T-helper 2 cell (primary cell): ENCODE measurements around the gene CNTN4.

Experiments
- DNase-seq, 5 experiments: peaks; one replicate each; pipeline versions ENCODE4 v3.0.0 to v3.0.0-alpha.2; 2012 to 2022

The CNTN4 gene

GRCh38 chr3:2153053-2153452 lies 54.4 kb downstream of the CNTN4 start:
- DNase-seq = no peak

GRCh38 chr3:2153547-2153946 lies 54.9 kb downstream of the CNTN4 start:
- DNase-seq = no peak

GRCh38 chr3:2154621-2155020 lies 56.0 kb downstream of the CNTN4 start:
- DNase-seq = no peak

- peak in 1 of 5 experiments; percentile 19 for DNase-seq
Measured at GRCh38 chr3:2156244-2156847, 57.7 kb downstream of the CNTN4 start.

- DNase-seq = no peak
Measured at GRCh38 chr3:2158828-2159227, 60.2 kb downstream of the CNTN4 start.

- no peak for DNase-seq
Measured at GRCh38 chr3:2166552-2166951, 67.9 kb downstream of the CNTN4 start.

GRCh38 chr3:2172561-2173171 lies 74.0 kb downstream of the CNTN4 start:
- no peak for DNase-seq

GRCh38 chr3:2180634-2181033 lies 82.0 kb downstream of the CNTN4 start:
- DNase-seq = no peak

- DNase-seq = no peak
Measured at GRCh38 chr3:2198776-2199279, 100.2 kb downstream of the CNTN4 start.

- no peak for DNase-seq
Measured at GRCh38 chr3:2204054-2204453, 105.4 kb downstream of the CNTN4 start.

GRCh38 chr3:2205692-2206091 lies 107.0 kb downstream of the CNTN4 start:
- DNase-seq = no peak

- DNase-seq = no peak
Measured at GRCh38 chr3:2206536-2206935, 107.9 kb downstream of the CNTN4 start.

- no peak for DNase-seq
Measured at GRCh38 chr3:2211568-2211967, 112.9 kb downstream of the CNTN4 start.

GRCh38 chr3:2212206-2212605 lies 113.5 kb downstream of the CNTN4 start:
- no peak for DNase-seq

GRCh38 chr3:2218375-2218774 lies 119.7 kb downstream of the CNTN4 start:
- no peak for DNase-seq

GRCh38 chr3:2218816-2219215 lies 120.2 kb downstream of the CNTN4 start:
- DNase-seq = no peak

- DNase-seq = no peak
Measured at GRCh38 chr3:2236203-2236602, 137.5 kb downstream of the CNTN4 start.

- no peak for DNase-seq
Measured at GRCh38 chr3:2244137-2244536, 145.5 kb downstream of the CNTN4 start.

GRCh38 chr3:2246873-2247648 lies 148.4 kb downstream of the CNTN4 start:
- no peak for DNase-seq

GRCh38 chr3:2247831-2248230 lies 149.2 kb downstream of the CNTN4 start:
- DNase-seq = no peak

GRCh38 chr3:2250783-2251182 lies 152.1 kb downstream of the CNTN4 start:
- DNase-seq = no peak

- DNase-seq = no peak
Measured at GRCh38 chr3:2261747-2262146, 163.1 kb downstream of the CNTN4 start.

GRCh38 chr3:2262204-2262603 lies 163.5 kb downstream of the CNTN4 start:
- DNase-seq = no peak

GRCh38 chr3:2266606-2267005 lies 167.9 kb downstream of the CNTN4 start:
- no peak for DNase-seq
